Measurements from ENCODE around the gene TMTC1.

Gene TMTC1

GRCh38 chr12:29451888-29452287 lies 331.9 kb downstream of the TMTC1 start:
- DNase-seq (ENCODE audit: low read depth in 2 of 2): no peak

Measured in stimulated activated CD4-positive, alpha-beta T cell treated with anti-CD3 and anti-CD28 coated beads, Interleukin-1b, Interleukin-23, amount 100 ng/mL, for 1 hour (primary cell).